ENCODE results near the gene KLRF1.

The KLRF1 gene

GRCh38 chr12:9827209-9827888, at the start of gene KLRF1:
Gene KLRF1 (plus strand): TSS chr12:9827481. CDS start chr12:9827545, 64 bp downstream.
- DNase-seq (ENCODE audit: low read depth): no peak
- Histone ChIP-seq H3K9ac (ENCODE audit: low read length) (no peak within 1 kb of the TSS), H3K36me3 (ENCODE audit: control insufficient read depth, insufficient read depth, low read length, severe bottlenecking) (no peaks in the 10 kb centered on the region), H3K4me3 (ENCODE audit: low read length) (no peak within 1 kb of the TSS), H3K27me3 (replicated peaks; ENCODE audit: control insufficient read depth, insufficient read depth, low read length) (no peaks in the 10 kb centered on the region), H3K4me1 (ENCODE audit: control insufficient read depth, insufficient read depth, low read length) (no peaks in the 10 kb centered on the region), H3K9me3 (ENCODE audit: control insufficient read depth, low read length) (no peaks in the 10 kb centered on the region)

- H3K9me3 ChIP-seq (ENCODE audit: control insufficient read depth, low read length): peaks cover 6% of the 10 kb centered on the region
- no peak overlapping the region for H3K4me3 ChIP-seq (ENCODE audit: low read length)
- no peak overlapping the region for H3K9ac ChIP-seq (ENCODE audit: low read length)
- H3K27me3 ChIP-seq (replicated peaks; ENCODE audit: control insufficient read depth, insufficient read depth, low read length): peaks cover 2% of the 10 kb centered on the region
- DNase-seq (ENCODE audit: low read depth): no peak
- no peaks in the 10 kb centered on the region for H3K4me1 ChIP-seq (ENCODE audit: control insufficient read depth, insufficient read depth, low read length)
- H3K36me3 ChIP-seq (ENCODE audit: control insufficient read depth, insufficient read depth, low read length, severe bottlenecking): no peaks in the 10 kb centered on the region
Observed at GRCh38 chr12:9779209-9779608, 48.1 kb upstream of the KLRF1 start.

GRCh38 chr12:9781360-9781759, 45.9 kb upstream of the KLRF1 start:
- peaks cover 2% of the 10 kb centered on the region for H3K27me3 ChIP-seq (replicated peaks; ENCODE audit: control insufficient read depth, insufficient read depth, low read length)
- no peak overlapping the region for H3K9ac ChIP-seq (ENCODE audit: low read length)
- H3K4me3 ChIP-seq (ENCODE audit: low read length): no peak overlapping the region
- no peaks in the 10 kb centered on the region for H3K4me1 ChIP-seq (ENCODE audit: control insufficient read depth, insufficient read depth, low read length)
- peaks cover 6% of the 10 kb centered on the region for H3K9me3 ChIP-seq (ENCODE audit: control insufficient read depth, low read length)
- DNase-seq (ENCODE audit: low read depth): no peak
- no peaks in the 10 kb centered on the region for H3K36me3 ChIP-seq (ENCODE audit: control insufficient read depth, insufficient read depth, low read length, severe bottlenecking)

GRCh38 chr12:9782547-9783382, 44.5 kb upstream of the KLRF1 start:
- no peaks in the 10 kb centered on the region for H3K36me3 ChIP-seq (ENCODE audit: control insufficient read depth, insufficient read depth, low read length, severe bottlenecking)
- peaks cover 2% of the 10 kb centered on the region for H3K27me3 ChIP-seq (replicated peaks; ENCODE audit: control insufficient read depth, insufficient read depth, low read length)
- no peaks in the 10 kb centered on the region for H3K4me1 ChIP-seq (ENCODE audit: control insufficient read depth, insufficient read depth, low read length)
- H3K4me3 ChIP-seq (ENCODE audit: low read length): no peak overlapping the region
- H3K9me3 ChIP-seq (ENCODE audit: control insufficient read depth, low read length): peaks cover 6% of the 10 kb centered on the region
- H3K9ac ChIP-seq (ENCODE audit: low read length): no peak overlapping the region
- DNase-seq (ENCODE audit: low read depth): no peak

- Histone ChIP-seq H3K4me3 (ENCODE audit: low read length) (no peak overlapping the region), H3K27me3 (replicated peaks; ENCODE audit: control insufficient read depth, insufficient read depth, low read length) (peaks cover 2% of the 10 kb centered on the region), H3K9me3 (ENCODE audit: control insufficient read depth, low read length) (peaks cover 6% of the 10 kb centered on the region), H3K4me1 (ENCODE audit: control insufficient read depth, insufficient read depth, low read length) (no peaks in the 10 kb centered on the region), H3K9ac (ENCODE audit: low read length) (no peak overlapping the region), H3K36me3 (ENCODE audit: control insufficient read depth, insufficient read depth, low read length, severe bottlenecking) (no peaks in the 10 kb centered on the region)
- DNase-seq (ENCODE audit: low read depth): no peak
Observed at GRCh38 chr12:9784326-9784725, 43.0 kb upstream of the KLRF1 start.

GRCh38 chr12:9784816-9785215, 42.5 kb upstream of the KLRF1 start:
- peaks cover 2% of the 10 kb centered on the region for H3K27me3 ChIP-seq (replicated peaks; ENCODE audit: control insufficient read depth, insufficient read depth, low read length)
- H3K36me3 ChIP-seq (ENCODE audit: control insufficient read depth, insufficient read depth, low read length, severe bottlenecking): no peaks in the 10 kb centered on the region
- DNase-seq (ENCODE audit: low read depth): no peak

GRCh38 chr12:9786726-9787717, 40.3 kb upstream of the KLRF1 start:
- Histone ChIP-seq H3K36me3 (ENCODE audit: control insufficient read depth, insufficient read depth, low read length, severe bottlenecking) (no peaks in the 10 kb centered on the region), H3K9ac (ENCODE audit: low read length) (no peak overlapping the region), H3K4me1 (ENCODE audit: control insufficient read depth, insufficient read depth, low read length) (no peaks in the 10 kb centered on the region), H3K4me3 (ENCODE audit: low read length) (no peak overlapping the region), H3K27me3 (replicated peaks; ENCODE audit: control insufficient read depth, insufficient read depth, low read length) (peaks cover 2% of the 10 kb centered on the region), H3K9me3 (ENCODE audit: control insufficient read depth, low read length) (no peaks in the 10 kb centered on the region)
- peak; percentile 40 for DNase-seq (ENCODE audit: low read depth)

More at GRCh38 chr12:9784816-9785215, 42.5 kb upstream of the KLRF1 start:
- no peak overlapping the region for H3K9ac ChIP-seq (ENCODE audit: low read length)
- no peaks in the 10 kb centered on the region for H3K4me1 ChIP-seq (ENCODE audit: control insufficient read depth, insufficient read depth, low read length)
- peaks cover 4% of the 10 kb centered on the region for H3K9me3 ChIP-seq (ENCODE audit: control insufficient read depth, low read length)
- H3K4me3 ChIP-seq (ENCODE audit: low read length): no peak overlapping the region

GRCh38 chr12:9792185-9792900, 34.9 kb upstream of the KLRF1 start:
- DNase-seq (ENCODE audit: low read depth): no peak
- no peak overlapping the region for H3K9ac ChIP-seq (ENCODE audit: low read length)
- no peaks in the 10 kb centered on the region for H3K36me3 ChIP-seq (ENCODE audit: control insufficient read depth, insufficient read depth, low read length, severe bottlenecking)
- peaks cover 13% of the 10 kb centered on the region for H3K4me1 ChIP-seq (ENCODE audit: control insufficient read depth, insufficient read depth, low read length)
- no peak overlapping the region for H3K4me3 ChIP-seq (ENCODE audit: low read length)
- no peaks in the 10 kb centered on the region for H3K27me3 ChIP-seq (replicated peaks; ENCODE audit: control insufficient read depth, insufficient read depth, low read length)
- H3K9me3 ChIP-seq (ENCODE audit: control insufficient read depth, low read length): no peaks in the 10 kb centered on the region

GRCh38 chr12:9792961-9793617, 34.2 kb upstream of the KLRF1 start:
- DNase-seq (ENCODE audit: low read depth): peak; percentile 51
- Histone ChIP-seq H3K36me3 (ENCODE audit: control insufficient read depth, insufficient read depth, low read length, severe bottlenecking) (no peaks in the 10 kb centered on the region), H3K9me3 (ENCODE audit: control insufficient read depth, low read length) (no peaks in the 10 kb centered on the region), H3K27me3 (replicated peaks; ENCODE audit: control insufficient read depth, insufficient read depth, low read length) (no peaks in the 10 kb centered on the region), H3K4me3 (ENCODE audit: low read length) (no peak overlapping the region), H3K9ac (ENCODE audit: low read length) (no peak overlapping the region), H3K4me1 (ENCODE audit: control insufficient read depth, insufficient read depth, low read length) (peaks cover 13% of the 10 kb centered on the region)

GRCh38 chr12:9793779-9794395, 33.4 kb upstream of the KLRF1 start:
- Histone ChIP-seq H3K27me3 (replicated peaks; ENCODE audit: control insufficient read depth, insufficient read depth, low read length) (no peaks in the 10 kb centered on the region), H3K4me1 (ENCODE audit: control insufficient read depth, insufficient read depth, low read length) (peaks cover 13% of the 10 kb centered on the region), H3K9ac (ENCODE audit: low read length) (no peak overlapping the region), H3K9me3 (ENCODE audit: control insufficient read depth, low read length) (no peaks in the 10 kb centered on the region), H3K36me3 (ENCODE audit: control insufficient read depth, insufficient read depth, low read length, severe bottlenecking) (no peaks in the 10 kb centered on the region), H3K4me3 (ENCODE audit: low read length) (no peak overlapping the region)
- no peak for DNase-seq (ENCODE audit: low read depth)
